Sigmoid colon (tissue), 7 donors: ENCODE measurements around the gene PREX1. TPM values are rescaled to one million over a fixed set of nuclear protein-coding genes. Genes with fewer than 3 reads are reported as not detected.

Source experiments
- DNase-seq: peaks from one replicate; pipeline ENCODE4 v3.0.0-alpha.2; 2019
- H3K27ac ChIP-seq, 4 donors: fragments of 200-600 bp; sonication (generic); one replicate each; pipeline ENCODE4 v1.5.1; 2016 to 2019; ENCODE audit warnings: mild to moderate bottlenecking in 1 of 4
- H3K27me3 ChIP-seq, 3 donors: fragments of 200-600 bp; sonication (generic); one replicate each; pipeline ENCODE4 v1.5.1; 2019; ENCODE audit warnings: mild to moderate bottlenecking in 1 of 3
- H3K36me3 ChIP-seq, 4 donors: fragments of 200-600 bp; sonication (generic); one replicate each; pipeline ENCODE4 v1.5.1; 2016 to 2019
- H3K4me1 ChIP-seq, 4 donors: fragments of 200-600 bp; sonication (generic); one replicate each; pipeline ENCODE4 v1.5.1; 2017 to 2019
- H3K4me3 ChIP-seq, 4 donors: fragments of 200-600 bp; sonication (generic); one replicate each; pipeline ENCODE4 v1.5.1; 2017 to 2019; ENCODE audit warnings: mild to moderate bottlenecking in 2 of 4, moderate library complexity in 1 of 4
- H3K9me3 ChIP-seq, 4 donors: fragments of 200-600 bp in 3 of 4; sonication (generic) in 3 of 4; one replicate each; pipeline versions ENCODE4 v1.5.1 to v1.6.1; 2013 to 2019
- EP300 ChIP-seq, 4 donors: sonication (generic); formaldehyde crosslinking; IDR thresholded peaks; one replicate each; pipeline ENCODE4 v1.6.1; 2017; ENCODE audit warnings: antibody characterized with exemption in 4 of 4
- POLR2A ChIP-seq, 2 donors: fragments of 450-650 bp; IDR thresholded peaks; one replicate each; pipeline ENCODE4 v1.6.1; 2016; ENCODE audit warnings: antibody characterized with exemption in 2 of 2, mild to moderate bottlenecking in 2 of 2, moderate library complexity in 2 of 2
- POLR2AphosphoS5 ChIP-seq, 4 donors: sonication (generic); formaldehyde crosslinking; IDR thresholded peaks; one replicate each; pipeline ENCODE4 v1.6.1; 2017; ENCODE audit warnings: antibody characterized with exemption in 4 of 4
- WGBS, 2 donors: extraction: QIAGEN DNeasy Blood & Tissue Kit; methylation state at CpG; one replicate each; pipeline ENCODE4 v1.1.7; 2013; 5-methylcytosine and 5-hydroxymethylcytosine counted together
- intact Hi-C: fragments of 100-400 bp; cut with DNase I; formaldehyde crosslinking; loops from one replicate; pipeline ENCODE4 v1.15.1; 2023
- polyA plus RNA-seq, 3 donors: library from polyadenylated mRNA; stranded (reverse); fragments of 200-250 nt; gene quantifications; one replicate each; pipeline ENCODE4 v1.2.3, GENCODE V29; 2013
- total RNA-seq, 4 donors: library from RNA; depleted of rRNA; stranded (reverse); fragments of >200 nt; gene quantifications; one replicate each; pipeline ENCODE4 v1.1.0, GENCODE V29; 2016
- TF ChIP-seq, protein P1 (sequence below), 4 experiments: fragments of 450-650 bp in 3 of 4; fragments of 200-600 bp in 1 of 4; IDR thresholded peaks; one replicate each; pipeline ENCODE4 v1.5.1; 2016 to 2019; ENCODE audit warnings: antibody characterized with exemption in 4 of 4, mild to moderate bottlenecking in 3 of 4, moderate library complexity in 2 of 4
- donor health status: healthy with polysubstance abuse.
- donor health status: Bipolar disorder and iron deficiency.
- donor health status: healthy.

The PREX1 gene
- total and polyA plus RNA-seq, 7 donors, result 5.4 to 22.9 (median 15.5) TPM

DNA sequence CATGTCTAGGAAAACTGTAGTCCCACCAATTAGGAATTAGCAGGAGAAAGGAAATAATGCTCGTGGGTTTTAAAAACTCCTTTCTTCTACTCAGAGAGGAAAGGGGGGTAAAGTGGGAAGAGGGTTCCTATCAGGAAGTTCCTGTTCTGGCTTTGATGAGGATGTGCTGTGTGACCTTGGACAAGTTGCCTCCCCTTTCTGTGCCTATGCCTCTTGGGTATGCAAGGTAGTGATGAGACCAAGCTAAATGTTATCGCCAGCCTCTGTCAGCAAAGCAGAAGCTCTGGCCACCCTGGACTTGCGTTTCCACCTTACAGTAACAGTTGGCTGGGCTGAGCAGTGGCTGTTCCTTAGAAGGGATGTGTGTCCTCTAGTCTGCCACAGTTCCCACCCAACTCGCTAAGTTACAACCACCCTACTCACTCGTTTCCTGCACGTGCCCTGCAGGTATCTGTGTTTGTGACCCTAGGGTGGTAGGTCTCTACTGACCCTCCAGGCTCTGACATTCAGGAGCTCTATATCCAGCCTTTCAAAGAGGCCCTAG is 110.0 kb downstream of the PREX1 start:
- WGBS, 2 donors, result 64 to 76% methylated on average over 6 of the region's 6 CpGs
- no peaks in the 10 kb centered on the region for H3K27me3 ChIP-seq
- DNase-seq, result no peak
- H3K4me3 ChIP-seq, result no peak overlapping the region
- peaks cover 0 to 3% (median 0%) of the 10 kb centered on the region in 4 donors for H3K9me3 ChIP-seq
- TF ChIP-seq, protein P1, sequence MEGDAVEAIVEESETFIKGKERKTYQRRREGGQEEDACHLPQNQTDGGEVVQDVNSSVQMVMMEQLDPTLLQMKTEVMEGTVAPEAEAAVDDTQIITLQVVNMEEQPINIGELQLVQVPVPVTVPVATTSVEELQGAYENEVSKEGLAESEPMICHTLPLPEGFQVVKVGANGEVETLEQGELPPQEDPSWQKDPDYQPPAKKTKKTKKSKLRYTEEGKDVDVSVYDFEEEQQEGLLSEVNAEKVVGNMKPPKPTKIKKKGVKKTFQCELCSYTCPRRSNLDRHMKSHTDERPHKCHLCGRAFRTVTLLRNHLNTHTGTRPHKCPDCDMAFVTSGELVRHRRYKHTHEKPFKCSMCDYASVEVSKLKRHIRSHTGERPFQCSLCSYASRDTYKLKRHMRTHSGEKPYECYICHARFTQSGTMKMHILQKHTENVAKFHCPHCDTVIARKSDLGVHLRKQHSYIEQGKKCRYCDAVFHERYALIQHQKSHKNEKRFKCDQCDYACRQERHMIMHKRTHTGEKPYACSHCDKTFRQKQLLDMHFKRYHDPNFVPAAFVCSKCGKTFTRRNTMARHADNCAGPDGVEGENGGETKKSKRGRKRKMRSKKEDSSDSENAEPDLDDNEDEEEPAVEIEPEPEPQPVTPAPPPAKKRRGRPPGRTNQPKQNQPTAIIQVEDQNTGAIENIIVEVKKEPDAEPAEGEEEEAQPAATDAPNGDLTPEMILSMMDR (IDR thresholded peaks at IDR 0.05), result no peak
- TF ChIP-seq EP300 (IDR thresholded peaks at IDR 0.05), result no peak
- TF ChIP-seq POLR2AphosphoS5 (IDR thresholded peaks at IDR 0.05), result no peak
- no peak for TF ChIP-seq POLR2A (IDR thresholded peaks at IDR 0.05)
- H3K36me3 ChIP-seq, result no peaks in the 10 kb centered on the region
- intact Hi-C loops, result no loop called here
- H3K4me1 ChIP-seq, result peaks cover 0 to 12% (median 5%) of the 10 kb centered on the region in 4 donors
- H3K27ac ChIP-seq, result no peak overlapping the region

DNA sequence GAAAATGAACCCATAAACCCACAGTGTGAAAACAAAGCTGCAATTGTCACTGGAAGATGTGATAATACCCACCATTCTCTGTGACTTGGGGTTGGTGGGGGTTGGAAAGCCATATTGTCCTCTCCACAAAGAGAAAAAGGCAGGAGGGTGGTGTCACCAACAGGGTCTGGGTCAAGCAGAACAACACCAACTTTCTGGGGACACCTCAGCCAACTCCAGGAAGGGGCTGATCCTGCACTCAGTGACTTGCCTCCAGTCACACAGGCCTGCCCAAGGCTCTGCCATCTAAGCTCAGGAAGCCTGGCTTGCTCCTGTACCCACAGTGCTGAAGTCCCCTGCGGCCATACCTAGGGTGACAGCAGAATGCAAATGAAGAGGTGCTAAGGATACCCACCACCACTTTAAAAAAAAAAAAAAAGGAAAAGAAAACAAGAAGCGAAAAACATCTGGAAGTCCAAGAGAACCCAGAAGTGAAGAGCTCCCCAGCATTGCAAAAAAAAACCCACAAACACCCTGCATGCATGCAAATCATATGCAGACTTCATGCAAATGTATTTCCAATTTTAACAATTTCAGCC is 110.6 kb downstream of the PREX1 start:
- peaks cover 0 to 6% (median 0%) of the 10 kb centered on the region in 4 donors for H3K4me1 ChIP-seq
- TF ChIP-seq, protein P1 (IDR thresholded peaks at IDR 0.05), result no peak
- TF ChIP-seq EP300 (IDR thresholded peaks at IDR 0.05), result no peak
- TF ChIP-seq POLR2A (IDR thresholded peaks at IDR 0.05), result no peak
- no peak for TF ChIP-seq POLR2AphosphoS5 (IDR thresholded peaks at IDR 0.05)
- peaks cover 0 to 3% (median 0%) of the 10 kb centered on the region in 4 donors for H3K9me3 ChIP-seq
- WGBS, 2 donors, result 59 to 80% methylated on average over 2 of the region's 2 CpGs
- no peaks in the 10 kb centered on the region for H3K27me3 ChIP-seq
- H3K27ac ChIP-seq, result no peak overlapping the region
- no peak overlapping the region for H3K4me3 ChIP-seq
- DNase-seq, result no peak
- H3K36me3 ChIP-seq, result no peaks in the 10 kb centered on the region
- intact Hi-C loops, result no loop called here

GRCh38 chr20:48716541-48716940 is 111.3 kb downstream of the PREX1 start:
- Histone ChIP-seq H3K9me3 (peaks cover 0 to 3% (median 0%) of the 10 kb centered on the region in 4 donors), H3K27ac (no peak overlapping the region), H3K27me3 (no peaks in the 10 kb centered on the region), H3K4me1 (peaks cover 0 to 2% (median 0%) of the 10 kb centered on the region in 4 donors), H3K4me3 (no peak overlapping the region), H3K36me3 (no peaks in the 10 kb centered on the region)
- WGBS, 2 donors, result 91 to 93% methylated on average over 7 of the region's 7 CpGs
- no peak for DNase-seq
- TF ChIP-seq, protein P1 (IDR thresholded peaks at IDR 0.05), result no peak
- TF ChIP-seq POLR2AphosphoS5 (IDR thresholded peaks at IDR 0.05) (no peak), POLR2A (IDR thresholded peaks at IDR 0.05) (no peak), EP300 (IDR thresholded peaks at IDR 0.05) (no peak)
- intact Hi-C loops, result no loop called here

DNA sequence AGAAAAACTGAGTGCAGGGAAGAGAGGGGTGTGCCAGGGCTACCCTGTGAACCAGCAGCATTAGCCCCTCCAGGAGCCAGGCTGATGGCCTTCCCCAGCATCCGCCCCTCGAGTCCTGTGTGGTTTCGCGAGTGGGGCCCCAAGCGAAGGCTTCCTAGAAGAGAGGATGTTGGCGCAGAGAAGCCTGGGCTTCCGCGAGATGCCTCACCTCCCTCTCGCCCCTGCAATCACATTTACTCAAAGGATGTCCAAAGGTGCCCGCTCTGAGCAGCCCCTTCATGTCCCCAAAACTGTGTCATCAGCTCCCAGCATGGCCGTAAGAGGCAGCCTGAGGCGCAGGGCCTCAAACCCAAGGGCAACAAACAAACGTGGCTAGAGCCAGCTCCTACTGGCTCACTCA is 111.7 kb downstream of the PREX1 start:
- TF ChIP-seq POLR2AphosphoS5 (IDR thresholded peaks at IDR 0.05) (no peak), POLR2A (IDR thresholded peaks at IDR 0.05) (no peak), EP300 (IDR thresholded peaks at IDR 0.05) (no peak)
- TF ChIP-seq, protein P1 (IDR thresholded peaks at IDR 0.05), result no peak
- no peaks in the 10 kb centered on the region for H3K36me3 ChIP-seq
- H3K9me3 ChIP-seq, result peaks cover 0 to 3% (median 0%) of the 10 kb centered on the region in 4 donors
- H3K27me3 ChIP-seq, result no peaks in the 10 kb centered on the region
- intact Hi-C loops, result no loop called here
- 58 to 87% methylated on average over 13 of the region's 13 CpGs for WGBS, 2 donors
- H3K4me1 ChIP-seq, result no peaks in the 10 kb centered on the region
- DNase-seq, result no peak
- H3K4me3 ChIP-seq, result no peak overlapping the region
- no peak overlapping the region for H3K27ac ChIP-seq
